HG02571 (cell line): ENCODE data around the gene ASCC2.
"Not testable (repeated sequence)": the region's sequence is repeated elsewhere in the genome, so short reads cannot be mapped to it uniquely, and the experiment has no call there.

ENCODE experiments used
- ATAC-seq: cut with Tn5 transposase; IDR thresholded peaks from one replicate; pipeline ENCODE4 v1.9.1; 2021; ENCODE audit warnings: mild to moderate bottlenecking, moderate library complexity; ENCODE audit not compliant: unreplicated experiment

The ASCC2 gene, protein sequence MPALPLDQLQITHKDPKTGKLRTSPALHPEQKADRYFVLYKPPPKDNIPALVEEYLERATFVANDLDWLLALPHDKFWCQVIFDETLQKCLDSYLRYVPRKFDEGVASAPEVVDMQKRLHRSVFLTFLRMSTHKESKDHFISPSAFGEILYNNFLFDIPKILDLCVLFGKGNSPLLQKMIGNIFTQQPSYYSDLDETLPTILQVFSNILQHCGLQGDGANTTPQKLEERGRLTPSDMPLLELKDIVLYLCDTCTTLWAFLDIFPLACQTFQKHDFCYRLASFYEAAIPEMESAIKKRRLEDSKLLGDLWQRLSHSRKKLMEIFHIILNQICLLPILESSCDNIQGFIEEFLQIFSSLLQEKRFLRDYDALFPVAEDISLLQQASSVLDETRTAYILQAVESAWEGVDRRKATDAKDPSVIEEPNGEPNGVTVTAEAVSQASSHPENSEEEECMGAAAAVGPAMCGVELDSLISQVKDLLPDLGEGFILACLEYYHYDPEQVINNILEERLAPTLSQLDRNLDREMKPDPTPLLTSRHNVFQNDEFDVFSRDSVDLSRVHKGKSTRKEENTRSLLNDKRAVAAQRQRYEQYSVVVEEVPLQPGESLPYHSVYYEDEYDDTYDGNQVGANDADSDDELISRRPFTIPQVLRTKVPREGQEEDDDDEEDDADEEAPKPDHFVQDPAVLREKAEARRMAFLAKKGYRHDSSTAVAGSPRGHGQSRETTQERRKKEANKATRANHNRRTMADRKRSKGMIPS

DNA sequence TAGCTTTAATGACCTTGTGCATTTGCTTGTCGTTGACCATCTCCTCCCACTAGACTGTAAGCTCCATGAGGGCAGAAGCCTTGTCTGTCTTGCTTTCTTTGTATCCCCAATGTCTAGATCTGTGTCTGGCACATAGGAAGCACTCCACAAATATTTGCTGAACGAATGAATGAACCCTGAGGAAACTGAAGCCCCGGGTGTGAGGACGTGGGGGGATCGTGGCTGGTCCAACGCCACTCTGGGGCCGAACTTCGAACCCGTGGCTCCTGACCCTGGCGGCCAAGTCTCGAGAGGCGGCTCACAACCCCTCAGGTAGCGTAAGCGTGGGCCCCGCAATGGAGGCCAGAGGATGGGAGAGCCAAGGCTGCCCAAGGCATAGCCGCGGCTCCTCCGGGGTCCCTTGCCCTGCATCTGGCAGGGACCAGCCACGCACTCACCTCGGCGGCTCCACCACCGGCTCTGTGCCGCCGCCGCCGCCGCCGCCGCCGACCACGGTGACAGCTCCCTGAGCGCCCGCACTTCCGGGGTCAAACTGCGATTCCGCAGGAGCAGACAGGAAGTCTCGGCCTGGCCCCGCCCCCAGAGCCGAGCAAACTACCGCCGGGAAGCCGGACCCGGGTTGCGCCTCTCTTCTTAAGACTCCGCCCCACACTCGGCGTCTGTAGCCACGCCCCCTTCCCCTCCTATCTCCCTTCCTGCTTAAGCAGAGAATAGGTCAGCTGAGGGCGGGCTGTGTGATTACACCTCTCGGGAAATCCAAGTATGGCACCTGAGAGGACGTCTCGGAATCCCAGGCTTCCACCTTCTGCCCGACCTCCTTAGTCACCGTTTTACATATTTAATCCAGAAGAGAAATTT lies at the start of gene ASCC2:
TSS of gene ASCC2 (minus strand) at position 534 of the 858 bp plus-strand sequence. CDS start 5,949 bp downstream, outside the sequence.
- ATAC-seq: peak; percentile 91

DNA sequence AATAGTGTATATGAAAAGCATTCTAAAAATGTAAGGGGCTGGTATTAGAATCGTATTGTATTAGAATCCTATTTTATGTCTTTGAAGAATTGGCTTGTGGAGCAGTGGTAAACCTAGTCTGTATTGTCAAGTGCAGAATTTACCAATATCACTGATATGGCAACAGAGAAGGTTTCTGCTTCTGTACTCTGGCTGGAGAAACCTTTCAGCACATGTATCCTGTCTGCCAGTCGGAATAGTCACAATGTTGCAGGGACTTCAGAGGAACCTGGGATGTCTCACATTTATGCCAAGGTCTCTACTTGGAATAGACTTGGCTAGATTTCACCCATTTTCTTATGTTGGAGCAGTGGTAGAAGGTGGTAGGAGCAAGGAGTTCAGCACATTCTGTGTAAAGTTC lies 49.3 kb upstream of the ASCC2 start:
- no peak for ATAC-seq

DNA sequence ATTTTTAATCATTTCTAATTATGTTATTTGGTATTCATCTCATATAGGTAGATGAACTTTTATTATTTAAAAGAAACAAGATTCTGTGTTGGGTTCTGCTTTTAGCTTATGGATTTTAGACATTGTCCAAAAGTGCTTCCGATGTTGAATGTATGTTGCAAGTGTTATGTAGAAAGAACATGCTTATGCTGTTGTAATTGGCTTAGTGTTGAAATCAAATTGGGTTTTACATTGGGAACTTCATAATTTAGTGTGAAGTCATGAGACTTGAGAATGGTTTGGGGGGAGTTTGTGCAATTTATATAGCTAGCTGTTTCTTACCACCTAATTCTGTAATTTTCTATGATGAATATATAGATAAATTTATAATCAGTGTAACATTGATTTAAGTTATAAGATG lies 48.5 kb upstream of the ASCC2 start:
- no peak for ATAC-seq

DNA sequence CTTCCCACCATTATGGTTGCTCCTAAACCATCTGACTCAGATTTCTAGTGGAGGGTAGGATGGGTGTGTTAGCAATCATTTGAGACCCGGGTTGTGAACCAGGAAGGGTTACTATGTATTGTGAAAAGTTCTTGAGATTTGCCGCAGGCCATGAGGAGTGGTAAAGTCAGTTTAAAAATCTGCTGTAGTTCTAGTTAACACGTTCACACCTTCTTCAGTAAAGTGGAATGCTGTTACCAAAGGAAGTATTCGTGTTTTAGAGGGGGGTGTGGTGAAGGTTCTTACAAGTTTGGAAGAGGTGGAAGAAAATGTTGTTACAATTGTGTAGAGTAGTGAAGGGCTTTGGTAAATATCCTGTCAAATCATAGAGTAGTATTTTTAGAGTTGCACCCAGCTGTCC lies 47.5 kb upstream of the ASCC2 start:
- ATAC-seq: no peak

DNA sequence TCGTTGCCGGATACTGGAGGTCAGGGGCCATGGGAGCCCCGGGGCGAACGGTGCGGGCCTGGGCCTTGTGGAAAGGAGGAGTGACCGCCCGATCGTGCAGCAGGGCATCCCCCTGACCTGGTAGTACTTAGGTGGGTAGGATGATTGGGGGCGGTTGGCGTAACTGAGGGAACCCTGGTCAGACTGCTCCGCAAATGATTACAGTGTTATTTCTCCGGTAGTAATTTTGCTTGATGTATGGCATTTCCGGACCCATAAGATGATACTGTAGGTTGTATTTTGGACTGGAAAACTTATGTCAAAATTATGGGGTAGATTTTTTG lies 45.7 kb upstream of the ASCC2 start:
- no peak for ATAC-seq

DNA sequence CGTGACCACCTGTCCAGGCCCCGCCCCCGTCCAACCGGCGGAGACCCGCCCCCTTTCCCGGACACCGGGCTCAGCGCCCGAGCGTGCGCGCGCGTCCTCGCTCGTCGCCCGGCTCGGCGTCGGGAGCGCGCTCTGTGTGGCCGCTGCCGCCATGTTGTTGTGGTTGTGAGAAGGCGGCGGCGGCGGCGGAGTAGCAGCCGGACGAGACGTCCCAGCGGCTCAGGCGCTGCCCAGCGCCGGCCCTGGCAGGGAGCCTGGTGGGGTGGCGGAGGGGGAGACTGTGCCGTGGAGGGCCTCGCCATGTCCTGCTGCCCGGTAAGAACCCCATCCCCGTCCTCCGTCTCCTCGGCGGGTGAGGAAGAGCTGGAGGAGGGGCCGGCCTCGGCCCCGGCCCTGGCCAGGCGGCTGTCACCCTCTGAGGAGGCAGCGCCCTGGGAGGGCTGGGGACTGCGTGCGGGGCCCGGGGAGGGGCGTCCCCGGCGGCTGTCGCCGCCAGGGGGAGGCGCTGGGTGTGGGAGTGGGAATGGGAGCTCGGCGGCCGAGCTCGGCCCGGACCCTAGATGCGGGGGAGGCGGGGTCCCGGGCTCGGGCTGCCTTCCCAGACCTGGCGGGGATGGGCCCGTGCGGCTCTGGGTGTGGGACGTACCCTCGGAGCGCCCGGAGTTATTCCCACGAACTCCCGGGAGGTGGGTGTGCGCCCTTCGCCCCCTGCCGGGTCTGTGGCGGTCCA lies 45.1 kb upstream of the ASCC2 start, which contains the start of gene MTMR3:
TSS of gene MTMR3 (plus strand) at position 130 of the 730 bp plus-strand sequence. CDS start 87,886 bp downstream, outside the sequence.
- ATAC-seq: peak; percentile 68

DNA sequence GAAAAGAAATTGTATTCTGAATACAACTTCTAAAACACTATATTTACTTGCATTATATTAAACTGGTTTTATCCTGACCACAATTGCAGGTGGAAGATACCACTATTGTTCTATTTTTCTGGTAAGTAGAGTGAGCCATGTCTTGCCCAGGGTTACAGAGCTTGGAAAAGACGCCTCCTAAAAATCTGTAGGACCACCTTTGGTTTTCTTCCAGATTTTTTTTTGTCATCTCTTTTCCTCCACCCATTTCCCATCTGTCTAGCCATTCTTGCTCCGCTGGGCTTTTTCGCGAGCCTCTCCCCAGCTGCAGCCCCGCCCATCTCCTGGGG lies 44.6 kb upstream of the ASCC2 start:
- no peak for ATAC-seq

DNA sequence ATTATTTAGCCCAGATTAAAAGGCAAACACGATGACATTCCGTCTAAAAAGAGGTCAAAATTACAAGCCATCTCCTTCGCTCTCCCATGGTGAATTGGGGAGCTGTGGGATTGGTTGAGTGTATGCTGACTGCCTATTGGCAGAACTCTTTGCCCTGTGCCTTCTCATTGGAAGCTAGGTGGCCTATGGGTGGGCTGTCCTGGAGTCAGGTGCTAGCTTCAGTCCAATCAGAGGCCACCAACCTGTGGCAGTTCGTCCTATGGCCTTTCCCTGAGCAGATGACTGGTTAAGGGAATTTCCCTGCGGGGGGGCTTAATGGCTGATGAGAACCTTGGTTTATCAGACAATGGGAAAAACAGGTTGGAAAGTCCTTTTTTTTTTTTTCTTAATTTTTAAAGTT lies 41.7 kb upstream of the ASCC2 start:
- ATAC-seq: no peak

DNA sequence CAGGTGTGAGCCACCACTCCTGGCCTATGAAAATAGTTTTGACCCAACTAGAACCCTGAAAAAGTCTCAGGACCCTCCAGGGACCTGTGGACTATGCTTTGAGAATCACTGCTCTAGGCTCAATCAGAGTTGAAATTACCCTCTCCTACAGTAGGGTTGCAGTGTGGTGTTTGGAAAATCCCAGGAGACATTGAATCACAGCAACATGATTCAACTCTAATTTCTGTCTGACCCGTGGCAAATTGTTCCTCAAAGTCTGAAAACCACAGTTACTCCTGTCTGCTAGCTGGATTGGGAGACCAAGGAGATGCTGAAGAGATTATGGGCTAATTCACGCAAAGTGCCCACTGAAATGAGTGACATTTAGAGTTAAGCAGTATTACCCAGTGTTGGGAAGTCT lies 39.5 kb upstream of the ASCC2 start:
- ATAC-seq: no peak

DNA sequence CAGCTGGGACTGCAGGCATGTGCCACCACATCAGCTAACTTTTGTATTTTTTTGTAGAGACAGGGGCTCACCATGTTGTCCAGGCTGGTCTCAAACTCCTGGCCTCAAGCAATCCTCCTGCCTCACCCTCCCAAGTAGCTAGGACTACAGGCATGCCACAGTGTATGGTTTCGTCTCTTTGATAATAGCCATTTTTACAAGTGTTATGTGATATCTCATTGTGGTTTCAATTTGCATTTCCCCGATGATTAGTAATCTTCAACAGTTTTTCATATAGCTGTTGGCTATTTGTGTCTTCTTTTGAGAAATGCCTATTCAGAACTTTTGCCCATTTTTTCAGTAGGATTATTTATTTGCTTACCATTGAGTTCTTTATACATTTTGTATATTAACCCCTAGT lies 35.9 kb upstream of the ASCC2 start:
- ATAC-seq: no peak

DNA sequence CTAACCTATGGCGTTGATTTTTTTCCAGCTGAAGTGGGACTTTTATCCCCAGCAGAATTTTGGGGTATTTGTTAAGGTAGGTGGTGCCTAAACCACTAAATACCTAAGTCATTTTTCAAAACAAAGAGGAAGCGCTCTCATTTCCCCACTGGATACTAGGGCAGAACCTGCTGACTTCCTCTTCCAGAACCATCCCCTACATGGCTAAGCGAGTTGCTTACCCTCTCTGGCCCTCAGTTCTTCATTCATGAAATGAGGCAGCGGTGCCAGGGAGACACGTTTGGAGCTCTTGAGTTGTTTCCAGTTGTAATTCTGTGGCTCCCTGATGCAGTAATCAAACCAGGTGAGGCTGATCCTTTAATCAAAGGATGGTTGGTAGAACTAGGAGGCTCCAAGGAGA lies 34.9 kb upstream of the ASCC2 start:
- no peak for ATAC-seq

DNA sequence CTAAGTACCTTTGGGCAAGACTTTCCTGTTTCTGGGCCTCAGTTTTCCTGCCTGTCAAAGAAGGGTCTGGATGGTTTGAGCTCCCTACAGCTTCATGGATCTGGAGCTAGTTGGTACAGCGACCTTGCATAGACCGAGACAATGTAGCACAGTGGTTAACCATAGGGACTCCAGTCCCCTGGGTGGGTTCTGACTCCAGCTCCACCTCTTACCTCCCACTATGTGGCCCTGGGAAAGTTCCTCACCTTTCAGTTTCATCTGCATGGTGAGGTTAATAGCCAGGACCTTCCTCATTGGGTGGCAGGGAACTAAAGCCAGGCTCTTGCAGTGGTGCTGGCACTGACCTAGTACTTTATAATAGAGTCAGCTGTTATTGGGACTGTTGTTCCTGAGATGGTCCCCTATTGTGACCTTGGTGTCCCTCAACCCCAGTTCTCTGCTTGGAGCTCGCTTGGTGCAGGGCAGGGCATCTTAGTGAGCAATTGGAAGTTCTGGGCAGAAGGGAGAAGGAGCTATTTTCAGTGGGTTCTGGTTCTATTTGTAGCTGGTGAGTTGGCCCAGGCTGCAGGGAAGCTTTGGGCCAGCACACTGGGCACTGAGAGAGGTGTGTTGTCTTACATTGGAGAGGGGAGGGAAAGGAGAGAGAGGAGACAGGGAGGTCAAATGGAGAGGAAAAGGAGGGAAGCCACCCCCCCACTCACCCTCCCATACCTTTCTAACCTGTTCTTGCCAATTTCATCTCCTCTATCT lies 34.2 kb upstream of the ASCC2 start:
- ATAC-seq: no peak

DNA sequence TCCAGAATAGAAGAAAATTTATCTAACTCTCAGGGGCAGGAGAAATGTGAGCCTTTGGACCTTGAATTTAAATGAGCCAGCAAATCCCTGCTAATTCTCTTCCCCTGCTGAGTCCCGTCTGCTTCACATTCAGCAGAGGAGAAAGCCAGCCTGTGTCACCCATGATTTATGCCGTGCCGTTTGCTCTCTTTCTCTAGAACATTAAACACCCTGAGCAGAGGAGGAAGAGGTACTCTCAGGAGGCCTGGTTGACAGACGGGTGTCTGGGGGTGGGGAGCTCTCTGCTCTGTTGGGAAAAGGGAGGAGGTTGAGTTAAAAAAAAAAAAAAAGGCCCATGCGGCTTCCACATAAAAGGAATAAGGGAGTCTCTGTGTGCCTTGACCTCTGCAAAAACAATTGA lies 33.6 kb upstream of the ASCC2 start:
- no peak for ATAC-seq

DNA sequence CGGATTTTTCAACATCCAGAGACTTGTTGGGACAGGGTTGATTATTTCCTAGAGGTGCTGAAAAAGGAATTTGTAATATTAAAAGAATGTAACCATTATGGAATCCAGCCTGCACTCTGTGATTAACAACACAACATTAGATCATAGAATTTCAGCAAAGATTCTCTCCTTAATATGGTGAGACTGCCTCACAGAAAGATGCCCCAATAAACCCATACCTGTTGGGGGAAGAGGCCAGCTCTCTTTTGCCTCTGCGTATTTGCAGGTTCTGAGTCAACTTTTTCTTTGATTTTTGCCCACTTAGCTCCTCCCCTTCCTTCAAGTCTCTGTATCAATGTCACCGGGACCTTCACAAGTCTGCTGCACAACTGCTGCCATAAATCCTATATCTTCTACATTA lies 32.5 kb upstream of the ASCC2 start:
- ATAC-seq: no peak

DNA sequence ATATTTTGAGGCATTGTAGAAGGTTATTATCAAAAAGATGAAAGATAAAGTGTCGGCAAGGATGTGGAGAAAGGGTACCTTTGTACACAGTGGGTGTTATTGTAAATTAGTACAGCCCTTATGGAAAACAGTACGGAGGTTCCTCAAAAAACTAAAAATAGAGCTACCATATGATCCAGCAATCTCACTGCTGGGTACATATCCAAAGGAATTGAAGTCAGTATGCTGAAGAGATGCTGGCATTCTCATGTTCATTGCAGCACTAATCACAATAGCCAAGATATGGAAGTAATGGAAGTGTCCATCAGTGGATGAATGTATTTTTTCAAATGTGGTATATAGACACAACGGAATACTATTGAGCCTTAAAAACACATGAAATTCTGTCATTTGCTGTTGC lies 29.8 kb upstream of the ASCC2 start:
- ATAC-seq: no peak

DNA sequence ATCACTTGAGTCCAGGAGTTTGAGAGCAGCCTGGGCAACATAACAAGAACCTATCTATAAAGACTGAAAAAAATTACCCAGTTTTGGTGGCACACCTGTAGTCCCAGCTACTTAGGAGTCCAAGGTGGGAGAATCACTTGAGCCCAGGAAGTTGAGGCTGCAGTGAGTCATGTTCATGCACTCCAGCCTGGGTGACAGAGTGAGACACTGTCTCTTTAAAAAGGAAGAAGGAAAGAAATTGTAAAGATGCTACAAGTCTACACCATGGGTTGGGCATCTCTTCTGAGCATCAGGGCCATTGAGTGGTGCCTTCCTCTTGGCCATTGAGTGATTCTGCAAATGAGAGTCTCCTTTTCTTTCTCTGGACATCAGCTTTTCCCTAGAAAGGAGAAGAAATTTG lies 29.2 kb upstream of the ASCC2 start:
- no peak for ATAC-seq

DNA sequence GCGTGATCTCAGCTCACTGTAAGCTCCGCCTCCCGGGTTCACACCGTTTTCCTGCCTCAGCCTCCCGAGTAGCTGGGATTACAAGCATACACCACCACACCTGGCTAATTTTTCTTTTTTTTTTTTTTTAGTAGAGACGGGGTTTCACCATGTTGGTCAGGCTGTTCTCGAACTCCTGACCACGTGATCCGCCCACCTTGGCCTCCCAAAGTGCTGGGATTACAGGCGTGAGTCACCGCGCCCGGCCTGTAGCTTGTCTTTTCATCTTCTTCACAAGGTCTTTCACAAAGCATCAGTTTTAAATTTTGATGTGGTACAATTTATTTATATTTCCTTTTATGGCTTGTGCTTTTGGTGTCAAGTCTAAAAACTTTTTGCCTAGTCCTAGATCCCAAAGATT lies 27.5 kb upstream of the ASCC2 start:
- ATAC-seq: not testable (repeated sequence)

DNA sequence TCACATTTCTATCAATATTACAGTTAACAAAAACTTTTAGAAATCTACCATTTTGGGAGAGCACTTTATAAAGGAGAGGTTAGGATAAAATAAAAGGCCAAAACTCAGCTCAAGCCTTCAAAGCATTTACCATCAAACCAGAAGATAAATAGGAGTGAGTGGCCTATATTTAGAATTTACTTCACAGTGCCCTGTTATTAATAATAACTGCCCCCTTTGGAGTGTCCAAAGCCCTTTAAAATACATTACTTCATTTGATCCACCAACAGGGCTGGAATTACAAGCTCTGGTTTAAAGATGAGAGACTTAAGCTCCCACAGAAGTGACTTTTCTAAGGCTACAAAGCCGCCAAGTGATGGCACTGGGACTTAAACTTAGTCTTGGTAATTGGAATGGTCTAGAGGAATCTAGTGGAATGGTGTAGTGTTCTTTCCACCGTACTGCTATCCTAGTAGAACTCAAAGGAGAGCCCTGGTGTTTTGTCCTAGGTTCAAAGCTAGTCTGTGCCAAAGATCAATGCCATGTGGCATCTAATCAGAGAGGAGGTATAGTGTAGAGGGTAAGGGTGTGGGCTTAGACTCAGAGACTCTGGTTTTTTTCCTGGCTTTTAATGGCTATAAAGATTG lies 23.7 kb upstream of the ASCC2 start:
- ATAC-seq: no peak

DNA sequence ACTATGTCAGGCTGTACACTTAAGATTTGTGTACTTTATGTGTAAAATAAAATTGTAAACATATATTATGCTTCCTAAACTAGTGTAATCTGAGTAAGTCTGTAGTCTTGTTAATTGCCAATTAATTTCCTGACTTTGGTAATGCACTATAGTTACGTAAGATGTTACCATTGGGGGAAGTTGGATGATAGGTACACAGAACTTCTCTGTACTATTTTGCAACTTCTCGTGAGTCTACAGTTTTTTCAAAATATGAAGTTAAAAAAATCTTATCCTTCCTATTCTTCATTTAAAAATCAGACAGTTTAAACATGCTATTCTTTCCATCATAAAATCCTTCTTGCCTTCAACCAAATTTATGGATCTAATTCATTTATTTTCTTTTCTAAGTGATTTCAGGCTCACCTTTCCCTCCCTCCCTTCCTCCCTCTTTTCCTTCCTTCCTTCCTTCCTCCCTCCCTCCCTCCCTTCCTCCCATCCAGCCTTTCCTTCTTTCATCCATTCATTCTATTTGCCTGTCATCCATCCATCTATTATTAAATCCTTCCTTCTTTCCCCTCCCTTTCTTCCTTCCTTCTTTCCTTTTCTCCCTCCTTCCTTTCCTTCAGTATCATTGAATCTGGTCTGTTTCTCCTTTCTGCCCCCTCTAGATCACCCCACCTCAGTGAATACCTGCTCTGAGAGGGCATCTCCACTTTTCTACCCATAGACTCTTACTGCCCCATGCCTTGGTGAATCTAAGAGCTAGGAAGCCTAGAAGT lies 22.1 kb upstream of the ASCC2 start:
- no peak for ATAC-seq
